Sigmoid colon (tissue), 7 donors: Measurements from ENCODE around the gene PRKCA. TPM values are rescaled to one million over a fixed set of nuclear protein-coding genes. Genes with fewer than 3 reads are reported as not detected.
"Not testable (repeated sequence)": the region's sequence is repeated elsewhere in the genome, so short reads cannot be mapped to it uniquely, and the experiment has no call there.

Source experiments
- DNase-seq: peaks from one replicate; pipeline ENCODE4 v3.0.0-alpha.2; 2019
- H3K27ac ChIP-seq, 4 donors: fragments of 200-600 bp; sonication (generic); one replicate each; pipeline ENCODE4 v1.5.1; 2016 to 2019; ENCODE audit warnings: mild to moderate bottlenecking in 1 of 4
- H3K27me3 ChIP-seq, 3 donors: fragments of 200-600 bp; sonication (generic); one replicate each; pipeline ENCODE4 v1.5.1; 2019; ENCODE audit warnings: mild to moderate bottlenecking in 1 of 3
- H3K36me3 ChIP-seq, 4 donors: fragments of 200-600 bp; sonication (generic); one replicate each; pipeline ENCODE4 v1.5.1; 2016 to 2019
- H3K4me1 ChIP-seq, 4 donors: fragments of 200-600 bp; sonication (generic); one replicate each; pipeline ENCODE4 v1.5.1; 2017 to 2019
- H3K4me3 ChIP-seq, 4 donors: fragments of 200-600 bp; sonication (generic); one replicate each; pipeline ENCODE4 v1.5.1; 2017 to 2019; ENCODE audit warnings: mild to moderate bottlenecking in 2 of 4, moderate library complexity in 1 of 4
- H3K9me3 ChIP-seq, 4 donors: fragments of 200-600 bp in 3 of 4; sonication (generic) in 3 of 4; one replicate each; pipeline versions ENCODE4 v1.5.1 to v1.6.1; 2013 to 2019
- EP300 ChIP-seq, 4 donors: sonication (generic); formaldehyde crosslinking; IDR thresholded peaks; one replicate each; pipeline ENCODE4 v1.6.1; 2017; ENCODE audit warnings: antibody characterized with exemption in 4 of 4
- POLR2A ChIP-seq, 2 donors: fragments of 450-650 bp; IDR thresholded peaks; one replicate each; pipeline ENCODE4 v1.6.1; 2016; ENCODE audit warnings: antibody characterized with exemption in 2 of 2, mild to moderate bottlenecking in 2 of 2, moderate library complexity in 2 of 2
- POLR2AphosphoS5 ChIP-seq, 4 donors: sonication (generic); formaldehyde crosslinking; IDR thresholded peaks; one replicate each; pipeline ENCODE4 v1.6.1; 2017; ENCODE audit warnings: antibody characterized with exemption in 4 of 4
- WGBS, 2 donors: extraction: QIAGEN DNeasy Blood & Tissue Kit; methylation state at CpG; one replicate each; pipeline ENCODE4 v1.1.7; 2013; 5-methylcytosine and 5-hydroxymethylcytosine counted together
- intact Hi-C: fragments of 100-400 bp; cut with DNase I; formaldehyde crosslinking; loops from one replicate; pipeline ENCODE4 v1.15.1; 2023
- polyA plus RNA-seq, 3 donors: library from polyadenylated mRNA; stranded (reverse); fragments of 200-250 nt; gene quantifications; one replicate each; pipeline ENCODE4 v1.2.3, GENCODE V29; 2013
- total RNA-seq, 4 donors: library from RNA; depleted of rRNA; stranded (reverse); fragments of >200 nt; gene quantifications; one replicate each; pipeline ENCODE4 v1.1.0, GENCODE V29; 2016
- TF ChIP-seq, protein P1 (sequence below), 4 experiments: fragments of 450-650 bp in 3 of 4; fragments of 200-600 bp in 1 of 4; IDR thresholded peaks; one replicate each; pipeline ENCODE4 v1.5.1; 2016 to 2019; ENCODE audit warnings: antibody characterized with exemption in 4 of 4, mild to moderate bottlenecking in 3 of 4, moderate library complexity in 2 of 4
- donor health status: healthy with polysubstance abuse.
- donor health status: Bipolar disorder and iron deficiency.
- donor health status: healthy.

The PRKCA gene
- 10 to 100 TPM; 42.6 to 58.4 (median 52.0) TPM for total RNA-seq
- 1 to 10 TPM; 6.6 to 9.7 (median 7.9) TPM for polyA plus RNA-seq

- Histone ChIP-seq H3K27me3 (no peaks in the 10 kb centered on the region), H3K4me1 (peaks cover 0 to 33% (median 22%) of the 10 kb centered on the region in 4 donors), H3K9me3 (no peaks in the 10 kb centered on the region), H3K36me3 (no peaks in the 10 kb centered on the region), H3K27ac (peak within 1 kb of the TSS; percentile 85 to 95 (median 91)), H3K4me3 (peak within 1 kb of the TSS; percentile 84 to 98 (median 94))
- intact Hi-C loops, result loop anchor here (5.0 to 10.0 kb wide), 7 partner anchors 45 to 370 kb away; no protein-coding TSS in a partner anchor
- DNase-seq, result peak; percentile 86
- WGBS, 2 donors, result 1% methylated on average over 109 to 113 of the region's 117 CpGs
- TF ChIP-seq, protein P1, sequence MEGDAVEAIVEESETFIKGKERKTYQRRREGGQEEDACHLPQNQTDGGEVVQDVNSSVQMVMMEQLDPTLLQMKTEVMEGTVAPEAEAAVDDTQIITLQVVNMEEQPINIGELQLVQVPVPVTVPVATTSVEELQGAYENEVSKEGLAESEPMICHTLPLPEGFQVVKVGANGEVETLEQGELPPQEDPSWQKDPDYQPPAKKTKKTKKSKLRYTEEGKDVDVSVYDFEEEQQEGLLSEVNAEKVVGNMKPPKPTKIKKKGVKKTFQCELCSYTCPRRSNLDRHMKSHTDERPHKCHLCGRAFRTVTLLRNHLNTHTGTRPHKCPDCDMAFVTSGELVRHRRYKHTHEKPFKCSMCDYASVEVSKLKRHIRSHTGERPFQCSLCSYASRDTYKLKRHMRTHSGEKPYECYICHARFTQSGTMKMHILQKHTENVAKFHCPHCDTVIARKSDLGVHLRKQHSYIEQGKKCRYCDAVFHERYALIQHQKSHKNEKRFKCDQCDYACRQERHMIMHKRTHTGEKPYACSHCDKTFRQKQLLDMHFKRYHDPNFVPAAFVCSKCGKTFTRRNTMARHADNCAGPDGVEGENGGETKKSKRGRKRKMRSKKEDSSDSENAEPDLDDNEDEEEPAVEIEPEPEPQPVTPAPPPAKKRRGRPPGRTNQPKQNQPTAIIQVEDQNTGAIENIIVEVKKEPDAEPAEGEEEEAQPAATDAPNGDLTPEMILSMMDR (IDR thresholded peaks at IDR 0.05), result peak in 1 of 4 experiments; percentile 6
- TF ChIP-seq POLR2A (IDR thresholded peaks at IDR 0.05) (no peak), POLR2AphosphoS5 (IDR thresholded peaks at IDR 0.05) (peak; percentile 45 to 86 (median 76))
Measured at GRCh38 chr17:66301864-66302741, at the start of gene PRKCA. PRKCA (plus strand) TSS chr17:66302613.

DNA sequence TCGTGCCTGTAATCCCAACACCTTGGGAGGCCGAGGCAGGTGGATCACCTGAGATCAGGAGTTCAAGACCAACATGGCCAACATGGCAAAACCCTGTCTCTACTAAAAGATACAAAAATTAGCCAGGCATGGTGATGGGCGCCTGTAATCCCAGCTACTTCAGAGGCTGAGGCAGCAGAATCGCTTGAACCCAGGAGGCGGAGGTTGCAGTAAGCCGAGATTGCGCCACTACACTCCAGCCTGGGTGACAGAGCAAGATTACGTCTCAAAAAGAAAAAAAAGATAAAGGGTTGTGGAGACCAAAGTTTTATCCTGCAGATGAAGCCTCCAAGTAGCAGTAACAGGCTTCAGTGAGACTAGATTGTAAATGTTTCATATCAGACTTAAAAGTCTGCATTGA is 49.0 kb upstream of the PRKCA start:
- DNase-seq, H3K27ac ChIP-seq, H3K4me1 ChIP-seq, H3K4me3 ChIP-seq, H3K36me3 ChIP-seq, H3K9me3 ChIP-seq, intact Hi-C loops, H3K27me3 ChIP-seq: not testable (repeated sequence)
- 87 to 92% methylated on average over 8 of the region's 8 CpGs for WGBS, 2 donors

- no peak for TF ChIP-seq EP300 (IDR thresholded peaks at IDR 0.05)
- TF ChIP-seq, protein P1 (IDR thresholded peaks at IDR 0.05), result peak; percentile 55 to 92 (median 69)
- TF ChIP-seq POLR2AphosphoS5 (IDR thresholded peaks at IDR 0.05), result peak in 1 of 4 donors; percentile 33
- no peak for DNase-seq
- H3K27me3 ChIP-seq, result no peaks in the 10 kb centered on the region
- H3K4me3 ChIP-seq, result no peak overlapping the region
- H3K4me1 ChIP-seq, result peaks cover 0 to 3% (median 0%) of the 10 kb centered on the region in 4 donors
- no peaks in the 10 kb centered on the region for H3K36me3 ChIP-seq
- 23% methylated on average over 4 of the region's 4 CpGs for WGBS, 2 donors
- intact Hi-C loops, result loop anchor here (1.0 to 2.0 kb wide), 3 partner anchors 312 to 417 kb away; no protein-coding TSS in a partner anchor
- no peak overlapping the region for H3K27ac ChIP-seq
- H3K9me3 ChIP-seq, result no peaks in the 10 kb centered on the region
Measured at GRCh38 chr17:66255112-66255511, 47.3 kb upstream of the PRKCA start.

GRCh38 chr17:66255527-66255971 is 46.9 kb upstream of the PRKCA start:
- Histone ChIP-seq H3K4me1 (peaks cover 0 to 3% (median 0%) of the 10 kb centered on the region in 4 donors), H3K27me3 (no peaks in the 10 kb centered on the region), H3K27ac (no peak overlapping the region), H3K4me3 (no peak overlapping the region), H3K9me3 (no peaks in the 10 kb centered on the region), H3K36me3 (no peaks in the 10 kb centered on the region)
- TF ChIP-seq EP300 (IDR thresholded peaks at IDR 0.05), result no peak
- TF ChIP-seq, protein P1 (IDR thresholded peaks at IDR 0.05), result no peak
- no peak for TF ChIP-seq POLR2A (IDR thresholded peaks at IDR 0.05)
- no peak for TF ChIP-seq POLR2AphosphoS5 (IDR thresholded peaks at IDR 0.05)
- intact Hi-C loops, result loop anchor here (1.0 to 2.0 kb wide), 3 partner anchors 312 to 417 kb away; no protein-coding TSS in a partner anchor
- WGBS, 2 donors, result 64 to 66% methylated on average over 3 of the region's 3 CpGs
- no peak for DNase-seq

- peaks cover 0 to 2% (median 0%) of the 10 kb centered on the region in 4 donors for H3K4me1 ChIP-seq
Measured at GRCh38 chr17:66260275-66260674, 42.1 kb upstream of the PRKCA start.

More at GRCh38 chr17:66260275-66260674, 42.1 kb upstream of the PRKCA start:
- 88 to 97% methylated on average over 6 of the region's 6 CpGs for WGBS, 2 donors
- no peak overlapping the region for H3K4me3 ChIP-seq
- H3K27me3 ChIP-seq, result no peaks in the 10 kb centered on the region
- H3K27ac ChIP-seq, result no peak overlapping the region
- H3K36me3 ChIP-seq, result no peaks in the 10 kb centered on the region
- no peak for DNase-seq
- no peaks in the 10 kb centered on the region for H3K9me3 ChIP-seq
- TF ChIP-seq POLR2AphosphoS5 (IDR thresholded peaks at IDR 0.05), result no peak
- TF ChIP-seq, protein P1 (IDR thresholded peaks at IDR 0.05), result no peak
- intact Hi-C loops, result no loop called here
